Suppressor macrophage treated with lipopolysaccharide for 4 hours (primary cell): ENCODE results near the gene PXMP2.
A peak's percentile ranks its signal among the peaks of the same experiment; 100 is the strongest.
"Not testable (repeated sequence)": the region's sequence is repeated elsewhere in the genome, so short reads cannot be mapped to it uniquely, and the experiment has no call there.

ENCODE experiments used
- DNase-seq: peaks from one replicate; pipeline ENCODE4 v3.0.0-alpha.2; 2020

The PXMP2 gene

GRCh38 chr12:132660996-132661395 is 26.4 kb upstream of the PXMP2 start:
- DNase-seq: no peak

GRCh38 chr12:132661972-132662371 is 25.4 kb upstream of the PXMP2 start:
- DNase-seq: no peak

GRCh38 chr12:132662901-132663755 is 24.3 kb upstream of the PXMP2 start:
- DNase-seq: no peak

GRCh38 chr12:132664206-132665148 is 22.9 kb upstream of the PXMP2 start:
- no peak for DNase-seq

- no peak for DNase-seq
Measured at GRCh38 chr12:132665149-132665491, 22.3 kb upstream of the PXMP2 start.

- DNase-seq: no peak
Measured at GRCh38 chr12:132665794-132666193, 21.6 kb upstream of the PXMP2 start.

- no peak for DNase-seq
Measured at GRCh38 chr12:132668191-132669088, 18.9 kb upstream of the PXMP2 start.

GRCh38 chr12:132669166-132669879 is 18.1 kb upstream of the PXMP2 start:
- DNase-seq: no peak

GRCh38 chr12:132672116-132672515 is 15.3 kb upstream of the PXMP2 start:
- DNase-seq: no peak

GRCh38 chr12:132672678-132673077 is 14.7 kb upstream of the PXMP2 start:
- DNase-seq: no peak

GRCh38 chr12:132673288-132674179 is 13.9 kb upstream of the PXMP2 start:
- no peak for DNase-seq

- no peak for DNase-seq
Measured at GRCh38 chr12:132674561-132674960, 12.8 kb upstream of the PXMP2 start.

- no peak for DNase-seq
Measured at GRCh38 chr12:132675757-132676432, 11.5 kb upstream of the PXMP2 start.

- no peak for DNase-seq
Measured at GRCh38 chr12:132677492-132677891, 9.9 kb upstream of the PXMP2 start.

GRCh38 chr12:132685400-132685799 is 2.0 kb upstream of the PXMP2 start:
- DNase-seq: no peak

GRCh38 chr12:132686825-132687210 is 569 bp upstream of the PXMP2 start:
- DNase-seq: peak; percentile 18

- no peak for DNase-seq
Measured at GRCh38 chr12:132689227-132689626, 1.8 kb downstream of the PXMP2 start.

GRCh38 chr12:132690112-132690511 is 2.7 kb downstream of the PXMP2 start:
- no peak for DNase-seq

GRCh38 chr12:132692030-132692429 is 4.6 kb downstream of the PXMP2 start:
- DNase-seq: not testable (repeated sequence)

GRCh38 chr12:132694888-132695287 is 7.5 kb downstream of the PXMP2 start:
- not testable (repeated sequence) for DNase-seq
